SU-DHL-6 (cell line): ENCODE data around the gene GPRC6A.
"Not testable (repeated sequence)": the region's sequence is repeated elsewhere in the genome, so short reads cannot be mapped to it uniquely, and the experiment has no call there.

ENCODE experiments used
- CTCF ChIP-seq: fragments of 200-600 bp; sonication (generic); IDR thresholded peaks from one replicate; pipeline ENCODE4 v1.5.1; 2017; ENCODE audit warnings: antibody characterized with exemption, mild to moderate bottlenecking, low read length, moderate library complexity; ENCODE audit not compliant: insufficient read depth, poor library complexity, severe bottlenecking
- EZH2phosphoT487 ChIP-seq: fragments of 200-600 bp; sonication (generic), shearing (Covaris generic); conservative IDR thresholded peaks from 2 replicates; pipeline ENCODE4 v1.6.1; 2018; ENCODE audit warnings: mild to moderate bottlenecking, antibody characterized with exemption, low read length, moderate library complexity, mixed read lengths

DNA sequence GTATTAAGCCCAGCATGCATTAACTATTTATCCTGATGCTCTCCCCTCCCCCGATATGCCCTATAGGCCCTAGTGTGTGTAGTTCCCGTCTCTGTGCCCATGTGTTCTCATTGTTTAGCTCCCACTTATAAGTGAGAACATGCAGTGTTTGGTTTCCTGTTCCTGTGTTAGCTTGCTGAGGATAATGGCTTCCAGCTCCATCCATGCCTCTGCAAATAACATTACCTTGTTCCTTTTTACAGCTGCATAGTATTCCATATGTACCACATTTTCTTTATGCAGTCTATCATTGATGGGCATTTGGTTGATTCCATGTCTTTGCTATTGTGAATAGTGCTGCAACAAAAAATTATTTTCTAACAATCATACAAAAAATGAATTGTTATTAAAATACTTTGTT lies 5.6 kb upstream of the GPRC6A start:
- TF ChIP-seq CTCF, EZH2phosphoT487: not testable (repeated sequence)
